K562 (cell line): ENCODE data around the gene SPEG. TPM values are rescaled to one million over a fixed set of nuclear protein-coding genes. Genes with fewer than 3 reads are reported as not detected.
A peak's percentile ranks its signal among the peaks of the same experiment; 100 is the strongest.

Experiments
- CEBPG ChIP-seq, 3 experiments: fragments of 200-800 bp in 1 of 3; sonication (Bioruptor generic) in 1 of 3; sonication (generic) in 1 of 3; formaldehyde crosslinking in 1 of 3; IDR thresholded peaks in 2 of 3; conservative IDR thresholded peaks in 1 of 3; 2 replicates each; pipeline versions ENCODE4 v1.6.1 to v1.8.0; 2016 to 2022; ENCODE audit warnings: missing compliant biosample characterization in 2 of 3, missing genetic modification characterization in 2 of 3, mild to moderate bottlenecking in 1 of 3, missing genetic modification reagents in 1 of 3
- CSDE1 ChIP-seq, 2 experiments: fragments of 450-650 bp; IDR thresholded peaks; 2 replicates each; pipeline ENCODE4 v1.6.1; 2016; ENCODE audit warnings: mild to moderate bottlenecking in 1 of 2
- EGR1 ChIP-seq: fragments of 450-650 bp; conservative IDR thresholded peaks from 2 replicates; pipeline ENCODE4 v1.6.1; 2017; ENCODE audit warnings: mild to moderate bottlenecking
- KDM5B ChIP-seq: fragments of 200-600 bp; sonication (generic); IDR thresholded peaks from 2 replicates; pipeline ENCODE4 v1.6.1; 2012; ENCODE audit warnings: low read depth, mild to moderate bottlenecking, moderate library complexity, low read length, control low read depth, inconsistent platforms; ENCODE audit not compliant: insufficient replicate concordance
- KLF6 ChIP-seq: fragments of 250-450 bp; sonication (Bioruptor Pico); IDR thresholded peaks from 2 replicates; pipeline ENCODE4 v1.4.0; 2020; ENCODE audit warnings: mild to moderate bottlenecking, moderate library complexity, borderline replicate concordance
- MGA ChIP-seq: fragments of 450-650 bp; IDR thresholded peaks from 2 replicates; pipeline ENCODE4 v1.6.1; 2016; ENCODE audit warnings: mild to moderate bottlenecking, moderate library complexity
- MTA3 ChIP-seq: fragments of 450-650 bp; formaldehyde crosslinking; IDR thresholded peaks from 2 replicates; pipeline ENCODE4 v1.6.1; 2017; ENCODE audit warnings: mild to moderate bottlenecking, borderline replicate concordance
- POLR2A ChIP-seq: fragments of 450-650 bp; conservative IDR thresholded peaks from 2 replicates; pipeline ENCODE4 v1.6.1; 2016
- SMAD1 ChIP-seq: fragments of 150-350 bp; IDR thresholded peaks from 2 replicates; pipeline ENCODE4 v1.6.1; 2014; ENCODE audit warnings: low read length, low read depth; ENCODE audit not compliant: partially characterized antibody
- TBP ChIP-seq: optimal IDR thresholded peaks from 2 replicates; pipeline ENCODE3; 2011; ENCODE audit warnings: low read depth, low read length, improper control_type of control experiment
- TFAP4 ChIP-seq: sonication (generic); formaldehyde crosslinking; IDR thresholded peaks from 2 replicates; pipeline ENCODE4 v1.8.0; 2022; ENCODE audit warnings: missing genetic modification reagents, mild to moderate bottlenecking, moderate library complexity, borderline replicate concordance
- ZNF436 ChIP-seq: fragments of 250-450, 450-650 bp; sonication (Bioruptor Pico); formaldehyde crosslinking; IDR thresholded peaks from 2 replicates; pipeline ENCODE4 v1.7.0; 2020; ENCODE audit warnings: mild to moderate bottlenecking
- polyA plus RNA-seq, 8 experiments: library from polyadenylated mRNA; depleted of rRNA in 4 of 8; stranded (reverse) in 5 of 8; unstranded in 3 of 8; fragments of >200 nt; fragmentation: Nextera tagmentation in 2 of 8; fragmentation: Illumina TruSeq in 1 of 8; extraction: Ambion mirVana in 2 of 8; extraction: Trizol in 1 of 8; gene quantifications; 2 replicates each; pipeline versions ENCODE4 v1.2.1 to v1.2.3, GENCODE V29; 2011 to 2014; ENCODE audit warnings: inconsistent platforms in 1 of 8, missing spikeins in 1 of 8
- total RNA-seq, 7 experiments: library from RNA; depleted of rRNA in 6 of 7; stranded (reverse); fragments of >200 nt in 6 of 7; fragmentation: Illumina TruSeq in 2 of 7; extraction: Trizol in 2 of 7; gene quantifications; 2 replicates each; pipeline versions ENCODE4 v1.2.1 to v1.2.3, GENCODE V29; 2011 to 2021; ENCODE audit warnings: low replicate concordance in 1 of 7
- TF ChIP-seq, protein P1 (sequence below): fragments of 450-650 bp; IDR thresholded peaks from 2 replicates; pipeline ENCODE4 v1.6.1; 2014; ENCODE audit warnings: low read depth, mild to moderate bottlenecking, moderate library complexity, borderline replicate concordance

SPEG gene
- total and polyA plus RNA-seq, 9 of the 15 experiments (the other 6 are each of a cell fraction or from before 2014, with no cell fraction given), result 0.49 to 8.7 (median 3.0) TPM

DNA sequence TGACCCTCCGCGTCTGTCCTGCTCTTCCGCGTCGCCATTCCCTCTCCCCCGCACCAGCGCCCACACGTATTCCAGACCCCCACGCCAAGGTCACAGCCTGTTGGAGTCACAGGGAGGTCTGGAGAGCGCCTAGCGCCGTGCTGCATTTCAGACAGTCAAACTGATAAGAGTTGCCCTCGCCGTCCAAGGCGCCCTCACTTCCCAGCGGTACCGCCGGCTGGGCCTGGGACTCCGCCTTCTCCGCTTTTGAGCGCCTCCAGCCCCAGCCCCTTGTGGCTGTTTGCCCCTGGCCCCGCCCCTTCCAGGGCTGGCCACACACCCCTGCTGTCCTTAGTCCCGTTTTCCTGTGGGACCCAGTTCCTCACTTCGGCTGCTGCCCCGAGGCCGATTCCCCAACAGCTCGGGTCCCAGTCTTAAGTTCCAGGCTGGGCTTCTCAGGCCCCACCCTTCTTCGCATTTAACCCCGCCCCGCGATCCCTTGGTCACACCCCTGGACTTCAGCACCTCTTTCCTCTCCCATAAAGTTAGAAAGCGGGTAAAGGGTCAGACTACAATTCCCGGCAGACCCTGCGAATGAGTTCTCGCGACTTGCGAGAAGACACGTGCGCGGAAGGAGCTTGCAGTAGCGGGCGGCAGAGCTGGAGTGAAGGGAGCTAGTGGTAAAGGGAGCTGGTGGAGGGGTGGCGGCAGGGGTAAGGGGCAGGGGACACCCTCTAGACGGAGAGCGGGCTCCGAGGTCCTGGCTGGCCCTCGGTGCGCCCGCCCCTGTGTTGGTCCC is 63.8 kb downstream of the SPEG start, which contains the start of gene GMPPA (continued):
- TF ChIP-seq, protein P1, sequence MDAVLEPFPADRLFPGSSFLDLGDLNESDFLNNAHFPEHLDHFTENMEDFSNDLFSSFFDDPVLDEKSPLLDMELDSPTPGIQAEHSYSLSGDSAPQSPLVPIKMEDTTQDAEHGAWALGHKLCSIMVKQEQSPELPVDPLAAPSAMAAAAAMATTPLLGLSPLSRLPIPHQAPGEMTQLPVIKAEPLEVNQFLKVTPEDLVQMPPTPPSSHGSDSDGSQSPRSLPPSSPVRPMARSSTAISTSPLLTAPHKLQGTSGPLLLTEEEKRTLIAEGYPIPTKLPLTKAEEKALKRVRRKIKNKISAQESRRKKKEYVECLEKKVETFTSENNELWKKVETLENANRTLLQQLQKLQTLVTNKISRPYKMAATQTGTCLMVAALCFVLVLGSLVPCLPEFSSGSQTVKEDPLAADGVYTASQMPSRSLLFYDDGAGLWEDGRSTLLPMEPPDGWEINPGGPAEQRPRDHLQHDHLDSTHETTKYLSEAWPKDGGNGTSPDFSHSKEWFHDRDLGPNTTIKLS, result peak; percentile 99
- TF ChIP-seq MTA3 (peak; percentile 71), TFAP4 (peak; percentile 85), ZNF436 (CRISPR knock-in tag) (no peak), CEBPG (CRISPR knock-in tag; IDR thresholded peaks at IDR 0.05) (no peak), CEBPG (tag; conservative IDR thresholded peaks at IDR 0.05 in 1 of 2, IDR thresholded peaks at IDR 0.05 in 1 of 2) (no peak), EGR1 (peak; percentile 81), POLR2A (peak; percentile 80), TBP (peak; percentile 65), KDM5B (peak; percentile 65), SMAD1 (peak; percentile 10), MGA (peak; percentile 73; the same call in 1 of the 2 replicates), CSDE1 (IDR thresholded peaks at IDR 0.05) (0 out of 4 replicates have a peak, but pooled peaks of 1 of the 2 experiments have one; percentile 26), KLF6 (CRISPR knock-in tag) (no peak)
